Keratinocyte (primary cell): Measurements from ENCODE around the gene HEMK1. TPM values are rescaled to one million over a fixed set of nuclear protein-coding genes. Genes with fewer than 3 reads are reported as not detected.
A peak's percentile ranks its signal among the peaks of the same experiment; 100 is the strongest.

Experiments used
- DNase-seq: peaks from one replicate; pipeline ENCODE4 v3.0.0-alpha.2; 2011; ENCODE audit warnings: low read depth, missing footprints, low spot score
- FAIRE-seq: peaks from 2 replicates; lab custom pipeline; 2011; peaks lifted over from hg19 to GRCh38; lab: Jason Lieb, UNC
- H2AFZ ChIP-seq: 2 replicates; pipeline ENCODE4 v1.6.0; 2012; ENCODE audit warnings: low read length, control low read depth, inconsistent platforms; ENCODE audit not compliant: control insufficient read depth
- H3K27ac ChIP-seq: 2 replicates; pipeline ENCODE4 v1.5.1; 2011; ENCODE audit warnings: low read length; ENCODE audit not compliant: control insufficient read depth, insufficient read depth
- H3K27me3 ChIP-seq: 3 replicates; pipeline ENCODE4 v1.6.0; 2011; ENCODE audit warnings: low read length; ENCODE audit not compliant: control insufficient read depth, insufficient read depth; ENCODE audit errors: extremely low read depth
- H3K36me3 ChIP-seq, 2 experiments: 2 replicates in 1 of 2; 3 replicates in 1 of 2; pipeline ENCODE4 v1.5.1; 2011; ENCODE audit warnings: low read length in 2 of 2, mild to moderate bottlenecking in 1 of 2; ENCODE audit not compliant: control insufficient read depth in 2 of 2, insufficient read depth in 2 of 2; ENCODE audit errors: extremely low read depth in 1 of 2
- H3K4me1 ChIP-seq: 3 replicates; pipeline ENCODE4 v1.5.1; 2011; ENCODE audit warnings: low read length; ENCODE audit not compliant: control insufficient read depth, insufficient read depth; ENCODE audit errors: extremely low read depth
- H3K4me2 ChIP-seq: 3 replicates; pipeline ENCODE4 v1.6.0; 2011; ENCODE audit warnings: low read depth, low read length; ENCODE audit not compliant: control insufficient read depth, insufficient read depth; ENCODE audit errors: extremely low read depth
- H3K4me3 ChIP-seq, 3 experiments: fragments of 200-600 bp in 1 of 3; sonication (generic) in 1 of 3; 2 replicates in 2 of 3; 3 replicates in 1 of 3; pipeline ENCODE4 v1.5.1; 2011 to 2016; ENCODE audit warnings: low read length in 3 of 3, mild to moderate bottlenecking in 3 of 3, control low read depth in 2 of 3, inconsistent platforms in 1 of 3, low read depth in 1 of 3, mixed read lengths in 1 of 3, mixed run types in 1 of 3, moderate library complexity in 1 of 3; ENCODE audit not compliant: control insufficient read depth in 2 of 3, insufficient read depth in 2 of 3; ENCODE audit errors: extremely low read depth in 1 of 3
- H3K79me2 ChIP-seq: 2 replicates; pipeline ENCODE4 v1.6.0; 2012; ENCODE audit warnings: low read length; ENCODE audit not compliant: control insufficient read depth, insufficient read depth
- H3K9ac ChIP-seq: 3 replicates; pipeline ENCODE4 v1.6.0; 2011; ENCODE audit warnings: low read length; ENCODE audit not compliant: control insufficient read depth, insufficient read depth; ENCODE audit errors: extremely low read depth
- H3K9me1 ChIP-seq: 3 replicates; pipeline ENCODE4 v1.6.0; 2011; ENCODE audit warnings: low read length; ENCODE audit not compliant: control insufficient read depth, insufficient read depth; ENCODE audit errors: extremely low read depth
- H3K9me3 ChIP-seq: 2 replicates; pipeline ENCODE4 v1.5.1; 2012; ENCODE audit warnings: low read depth, low read length; ENCODE audit not compliant: control insufficient read depth
- H4K20me1 ChIP-seq: 3 replicates; pipeline ENCODE4 v1.6.0; 2011; ENCODE audit warnings: low read length; ENCODE audit not compliant: control insufficient read depth, insufficient read depth; ENCODE audit errors: extremely low read depth
- EZH2 ChIP-seq: IDR thresholded peaks from one replicate; pipeline ENCODE4 v1.6.1; 2012; ENCODE audit warnings: inconsistent platforms, mild to moderate bottlenecking, low read length, moderate library complexity
- dilution Hi-C: fragments of 300-500 bp; cut with MboI; formaldehyde crosslinking; loops from one replicate; pipeline ENCODE4 v1.7.0; 2020; ENCODE audit warnings: low sequenced_read_pairs; ENCODE audit not compliant: extremely low pct_ligation_motif_present
- polyA plus RNA-seq, 5 experiments: library from polyadenylated mRNA; depleted of rRNA in 3 of 5; stranded (reverse) in 3 of 5; stranded (forward) in 1 of 5; unstranded in 1 of 5; fragments of >200 nt; gene quantifications; 1 replicate in 1 of 5; 2 replicates in 3 of 5; 3 replicates in 1 of 5; pipeline versions ENCODE4 v1.2.1 to v1.2.3, GENCODE V29; 2011 to 2012; ENCODE audit warnings: missing spikeins in 2 of 5, low read depth in 1 of 5, low replicate concordance in 1 of 5
- TF ChIP-seq, protein P1 (sequence below), 3 experiments: IDR thresholded peaks in 1 of 3; conservative IDR thresholded peaks in 1 of 3; optimal IDR thresholded peaks in 1 of 3; 2 replicates in 2 of 3; 3 replicates in 1 of 3; pipeline versions ENCODE3 to v1.5.1; 2011; ENCODE audit warnings: low read length in 3 of 3, mild to moderate bottlenecking in 3 of 3, moderate library complexity in 2 of 3, control low read depth in 1 of 3, inconsistent platforms in 1 of 3; ENCODE audit not compliant: insufficient read depth in 2 of 3; ENCODE audit errors: extremely low read depth in 1 of 3

Gene HEMK1
- polyA plus RNA-seq, 1 donor (not counting 4 experiments of a cell fraction or from before 2014, with no cell fraction given) = 13.0 TPM

DNA sequence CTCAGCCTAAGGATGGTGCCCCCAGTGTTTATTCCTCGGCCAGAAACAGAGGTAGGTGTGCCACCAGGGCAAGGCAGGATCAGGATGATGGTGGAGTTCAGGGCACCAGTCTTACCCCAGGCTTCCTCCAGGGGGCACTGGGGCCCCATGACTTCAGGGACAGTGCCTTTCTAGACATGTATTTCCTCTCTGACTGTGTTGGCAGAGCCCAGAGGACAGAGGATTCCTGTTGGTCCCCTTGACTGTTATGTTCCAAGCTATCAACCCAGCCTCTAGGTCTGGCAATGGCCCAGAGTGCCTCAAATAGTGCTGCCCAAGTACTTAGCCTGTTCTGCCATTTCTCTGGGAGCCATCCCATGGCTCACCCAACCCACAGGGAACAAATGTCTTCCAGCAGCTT, 2.8 kb downstream of the HEMK1 start:
- TF ChIP-seq, protein P1, sequence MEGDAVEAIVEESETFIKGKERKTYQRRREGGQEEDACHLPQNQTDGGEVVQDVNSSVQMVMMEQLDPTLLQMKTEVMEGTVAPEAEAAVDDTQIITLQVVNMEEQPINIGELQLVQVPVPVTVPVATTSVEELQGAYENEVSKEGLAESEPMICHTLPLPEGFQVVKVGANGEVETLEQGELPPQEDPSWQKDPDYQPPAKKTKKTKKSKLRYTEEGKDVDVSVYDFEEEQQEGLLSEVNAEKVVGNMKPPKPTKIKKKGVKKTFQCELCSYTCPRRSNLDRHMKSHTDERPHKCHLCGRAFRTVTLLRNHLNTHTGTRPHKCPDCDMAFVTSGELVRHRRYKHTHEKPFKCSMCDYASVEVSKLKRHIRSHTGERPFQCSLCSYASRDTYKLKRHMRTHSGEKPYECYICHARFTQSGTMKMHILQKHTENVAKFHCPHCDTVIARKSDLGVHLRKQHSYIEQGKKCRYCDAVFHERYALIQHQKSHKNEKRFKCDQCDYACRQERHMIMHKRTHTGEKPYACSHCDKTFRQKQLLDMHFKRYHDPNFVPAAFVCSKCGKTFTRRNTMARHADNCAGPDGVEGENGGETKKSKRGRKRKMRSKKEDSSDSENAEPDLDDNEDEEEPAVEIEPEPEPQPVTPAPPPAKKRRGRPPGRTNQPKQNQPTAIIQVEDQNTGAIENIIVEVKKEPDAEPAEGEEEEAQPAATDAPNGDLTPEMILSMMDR (optimal IDR thresholded peaks at IDR 0.05 in 1 of 3, IDR thresholded peaks at IDR 0.05 in 1 of 3, conservative IDR thresholded peaks at IDR 0.05 in 1 of 3; ENCODE audit: extremely low read depth in 1 of 3, insufficient read depth in 2 of 3, low read length in 3 of 3) = peak in 2 of 3 experiments; percentile 92 to 94
- no peak for TF ChIP-seq EZH2
- peaks cover 25% of the 10 kb centered on the region for H3K4me1 ChIP-seq
- no peak overlapping the region for H3K27ac ChIP-seq
- H3K27me3 ChIP-seq = no peaks in the 10 kb centered on the region
- dilution Hi-C loops = no loop called here
- no peak overlapping the region for H2AFZ ChIP-seq
- H3K9me1 ChIP-seq = no peaks in the 10 kb centered on the region
- H3K9ac ChIP-seq = no peak overlapping the region
- no peaks in the 10 kb centered on the region for H4K20me1 ChIP-seq
- DNase-seq (no peak), FAIRE-seq (peak; percentile 93)
- H3K4me3 ChIP-seq = no peak overlapping the region
- H3K79me2 ChIP-seq = peaks cover 7% of the 10 kb centered on the region
- peaks cover 9 to 17% of the 10 kb centered on the region in 2 experiments for H3K36me3 ChIP-seq
- H3K9me3 ChIP-seq = no peaks in the 10 kb centered on the region
- no peak overlapping the region for H3K4me2 ChIP-seq

- Histone ChIP-seq H3K4me1 (peaks cover 21% of the 10 kb centered on the region), H3K27me3 (no peaks in the 10 kb centered on the region), H3K36me3 (peaks cover 10 to 20% of the 10 kb centered on the region in 2 experiments), H4K20me1 (no peaks in the 10 kb centered on the region), H3K9ac (no peak overlapping the region), H3K4me2 (no peak overlapping the region), H3K27ac (no peak overlapping the region), H3K9me3 (no peaks in the 10 kb centered on the region), H3K9me1 (no peaks in the 10 kb centered on the region), H3K79me2 (peaks cover 7% of the 10 kb centered on the region), H2AFZ (no peak overlapping the region), H3K4me3 (no peak overlapping the region)
- FAIRE-seq (no peak), DNase-seq (no peak)
- TF ChIP-seq, protein P1 (optimal IDR thresholded peaks at IDR 0.05 in 1 of 3, IDR thresholded peaks at IDR 0.05 in 1 of 3, conservative IDR thresholded peaks at IDR 0.05 in 1 of 3; ENCODE audit: extremely low read depth in 1 of 3, insufficient read depth in 2 of 3, low read length in 3 of 3) = no peak
- no peak for TF ChIP-seq EZH2
- dilution Hi-C loops = no loop called here
These were observed 3.6 kb downstream of the HEMK1 start for GRCh38 chr3:50572801-50573371.
